GM12892 (cell line): ENCODE results near the gene TFDP3.

Experiments used
- DNase-seq: peaks from one replicate; pipeline ENCODE4 v3.0.0; 2011; ENCODE audit not compliant: insufficient read length
- FAIRE-seq: peaks from 2 replicates; lab custom pipeline; 2011; peaks lifted over from hg19 to GRCh38; lab: Jason Lieb, UNC
- POLR2A ChIP-seq: IDR thresholded peaks from 2 replicates; pipeline ENCODE4 v1.6.1; 2011; ENCODE audit warnings: low read depth, low read length, control low read depth
- POLR2AphosphoS5 ChIP-seq: IDR thresholded peaks from 2 replicates; pipeline ENCODE4 v1.6.1; 2011; ENCODE audit warnings: low read depth, low read length, control low read depth
- TAF1 ChIP-seq: IDR thresholded peaks from 2 replicates; pipeline ENCODE4 v1.6.1; 2011; ENCODE audit warnings: low read depth, mild to moderate bottlenecking, control low read depth, low read length, borderline replicate concordance

TFDP3 gene

DNA sequence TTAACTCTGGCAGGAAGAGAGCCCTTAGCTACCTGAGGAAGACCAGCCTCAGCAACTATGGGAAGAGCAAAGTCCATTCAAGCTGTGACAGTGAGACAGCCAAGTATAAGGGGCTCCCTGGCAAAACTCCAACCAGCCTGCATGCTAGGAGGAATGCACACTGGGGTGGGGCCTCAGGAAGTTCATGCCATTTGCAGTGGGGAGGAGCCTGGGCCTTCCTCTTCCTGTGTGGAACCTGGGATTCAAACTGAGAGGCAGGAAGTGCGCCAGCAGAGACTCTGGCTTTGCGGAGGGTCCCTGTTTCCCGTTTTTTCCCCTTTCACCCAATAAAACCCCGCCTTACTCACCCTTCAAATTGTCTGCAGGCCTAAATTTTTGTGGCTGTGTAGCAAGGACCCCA, 33.0 kb downstream of the TFDP3 start:
- FAIRE-seq (no peak), DNase-seq (no peak)
- TF ChIP-seq TAF1, result no peak
- no peak for TF ChIP-seq POLR2A
- no peak for TF ChIP-seq POLR2AphosphoS5

GRCh38 chrX:133183806-133184205, 34.3 kb downstream of the TFDP3 start:
- DNase-seq (no peak), FAIRE-seq (no peak)
- no peak for TF ChIP-seq POLR2AphosphoS5
- TF ChIP-seq POLR2A, result no peak

GRCh38 chrX:133179500-133179899, 38.7 kb downstream of the TFDP3 start:
- FAIRE-seq (no peak), DNase-seq (no peak)
- no peak for TF ChIP-seq TAF1
- TF ChIP-seq POLR2AphosphoS5, result no peak
- TF ChIP-seq POLR2A, result no peak

DNA sequence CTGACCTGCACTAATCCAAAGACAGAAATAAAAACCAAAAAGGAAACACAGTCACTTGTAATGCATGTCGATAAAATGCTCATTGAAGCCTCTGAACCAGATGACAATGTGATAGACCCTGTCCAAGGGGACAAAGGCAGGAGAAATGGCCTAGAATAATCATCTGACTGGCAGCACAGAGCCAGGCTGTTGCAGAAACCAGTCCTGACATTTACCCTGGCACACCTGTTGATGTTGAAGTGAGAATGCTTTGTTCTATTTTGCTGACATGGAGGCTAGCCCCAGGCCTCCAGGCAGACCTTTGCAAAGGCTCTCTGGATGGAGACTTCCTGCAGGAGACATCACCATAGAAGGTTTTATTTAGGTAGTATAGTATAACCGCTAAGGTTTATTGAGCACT, 41.0 kb downstream of the TFDP3 start:
- TF ChIP-seq POLR2AphosphoS5 (no peak), TAF1 (no peak), POLR2A (no peak)
- FAIRE-seq, result no peak
- DNase-seq, result no peak

DNA sequence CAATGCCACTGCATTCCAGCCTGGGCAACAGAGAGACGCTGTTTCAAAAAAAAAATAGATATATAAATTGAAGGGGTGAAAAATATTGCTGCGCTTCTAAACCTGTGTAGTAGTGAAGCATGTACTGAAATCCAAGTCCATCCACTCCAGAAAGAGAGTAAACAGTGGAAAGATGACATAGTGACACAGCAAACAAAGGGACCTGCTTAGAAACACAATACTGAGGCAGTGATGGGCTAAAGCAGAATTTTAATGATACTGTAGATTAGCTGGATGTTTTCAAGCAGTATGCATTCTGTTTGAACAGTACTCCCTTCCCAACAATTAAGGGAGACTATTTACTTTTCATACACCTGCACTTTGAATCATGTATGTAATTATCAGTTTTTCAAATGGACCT, 42.5 kb downstream of the TFDP3 start:
- FAIRE-seq (no peak), DNase-seq (no peak)
- TF ChIP-seq TAF1 (no peak), POLR2AphosphoS5 (no peak), POLR2A (no peak)

DNA sequence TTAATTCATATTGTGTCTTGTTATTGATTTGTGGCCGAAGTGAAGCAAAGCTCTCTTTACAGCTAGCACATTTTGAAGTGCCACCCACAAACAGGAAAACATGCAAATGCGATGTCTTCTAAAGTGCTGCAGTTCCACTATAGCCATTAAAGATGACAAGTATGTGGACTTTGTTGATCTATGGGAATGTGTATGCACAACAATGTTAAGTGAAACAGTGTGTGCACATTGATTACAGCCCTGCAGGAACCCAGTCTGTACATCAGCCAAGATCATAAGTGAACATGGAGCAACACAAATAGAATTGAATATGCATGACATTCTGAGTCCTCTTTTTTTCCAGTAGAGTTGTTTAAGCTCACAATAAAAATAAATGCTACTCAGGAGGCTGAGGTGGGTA, 43.0 kb downstream of the TFDP3 start:
- TF ChIP-seq POLR2AphosphoS5 (no peak), POLR2A (no peak), TAF1 (no peak)
- no peak for FAIRE-seq

GRCh38 chrX:133171962-133172708, 46.0 kb downstream of the TFDP3 start:
- DNase-seq (no peak), FAIRE-seq (no peak)
- TF ChIP-seq POLR2A, result no peak
- no peak for TF ChIP-seq TAF1
- no peak for TF ChIP-seq POLR2AphosphoS5

More for the DNA sequence above, 43.0 kb downstream of the TFDP3 start:
- no peak for DNase-seq
